ENCODE measurements around the gene TMEM245.

GRCh38 chr9:109166771-109167601 is 47.2 kb upstream of the TMEM245 start, which contains the start of gene FRRS1L:
- TF ChIP-seq TCF7 (IDR thresholded peaks at IDR 0.05; ENCODE audit: borderline replicate concordance) (no peak), RAD21 (IDR thresholded peaks at IDR 0.05; ENCODE audit: insufficient read depth, low read depth, low read length) (no peak), YY1 (IDR thresholded peaks at IDR 0.05; ENCODE audit: low read depth, low read length) (no peak), CTCF (IDR thresholded peaks at IDR 0.05 in 2 of 3, conservative IDR thresholded peaks at IDR 0.05 in 1 of 3; ENCODE audit: control insufficient read depth in 2 of 3, extremely low read depth in 1 of 3, insufficient read depth in 1 of 3, low read depth in 3 of 3, low read length in 3 of 3) (no peak), RCOR1 (conservative IDR thresholded peaks at IDR 0.05; ENCODE audit: low read depth, low read length) (no peak), TBL1XR1 (IDR thresholded peaks at IDR 0.05; ENCODE audit: low read depth, low read length) (no peak), POLR2A (IDR thresholded peaks at IDR 0.05; ENCODE audit: low read depth, low read length) (no peak), EZH2 (IDR thresholded peaks at IDR 0.05; ENCODE audit: borderline replicate concordance, control insufficient read depth, low read depth, low read length) (no peak), SUPT20H (IDR thresholded peaks at IDR 0.05; ENCODE audit: borderline replicate concordance, control insufficient read depth, low read depth, low read length) (no peak), SIN3A (IDR thresholded peaks at IDR 0.05; ENCODE audit: low read depth, low read length) (no peak)
